HepG2 (cell line): ENCODE data around the gene SELENOS. TPM values are rescaled to one million over a fixed set of nuclear protein-coding genes. Genes with fewer than 3 reads are reported as not detected.

Experiments
- ATAC-seq: fragments of 200-7000 bp; cut with Tn5 transposase; 3 replicates; pipeline ENCODE4 v1.9.1; 2020; ENCODE audit warnings: mild to moderate bottlenecking, moderate library complexity
- BruUV-seq: library from RNA; stranded (reverse); fragments of 400-500 nt; replicated peaks from 2 replicates; lab custom pipeline; 2021; lab: Mats Ljungman, UMichigan
- CTCF ChIA-PET: fragments of 300-600 bp; formaldehyde crosslinking; extraction: SDS; loops from one replicate; lab custom pipeline; 2021; ENCODE audit warnings: low total read pairs, inconsistent platforms, low intra/inter-chr PET ratio; lab: Yijun Ruan, JAX
- POLR2A ChIA-PET: fragments of 350-600 bp; sonication (Branson Sonifier 250); formaldehyde crosslinking; loops from one replicate; lab custom pipeline; 2020; ENCODE audit warnings: antibody characterized with exemption, inconsistent platforms; lab: Yijun Ruan, JAX
- DNase-seq: peaks from one replicate; pipeline ENCODE4 v3.0.0-alpha.2; 2015; ENCODE audit warnings: low spot score
- FAIRE-seq: peaks from 3 replicates; lab custom pipeline; 2011; peaks lifted over from hg19 to GRCh38; lab: Jason Lieb, UNC
- H2AFZ ChIP-seq: one replicate; pipeline ENCODE4 v1.6.1; 2011; ENCODE audit warnings: low read length, inconsistent platforms
- H3K27ac ChIP-seq: fragments of 300-600 bp; 3 replicates; pipeline ENCODE4 v1.8.0; 2011; ENCODE audit warnings: mixed run types, mild to moderate bottlenecking, mixed read lengths, low read length, inconsistent platforms; ENCODE audit not compliant: insufficient read depth; ENCODE audit errors: extremely low read length
- H3K27me3 ChIP-seq, 2 experiments: fragments of 200-600 bp in 1 of 2; 2 replicates in 1 of 2; 3 replicates in 1 of 2; pipeline versions ENCODE4 v1.6.0 to v1.8.0; 2011; ENCODE audit warnings: low read length in 2 of 2, mild to moderate bottlenecking in 2 of 2, moderate library complexity in 2 of 2, inconsistent platforms in 1 of 2; ENCODE audit not compliant: insufficient read depth in 2 of 2, control insufficient read depth in 1 of 2
- H3K36me3 ChIP-seq, 2 experiments: fragments of 200-600 bp in 1 of 2; replicated peaks in 1 of 2; 2 replicates in 1 of 2; 3 replicates in 1 of 2; pipeline versions ENCODE4 v1.5.1 to v1.8.0; 2011; ENCODE audit warnings: low read length in 2 of 2, inconsistent platforms in 1 of 2; ENCODE audit not compliant: insufficient read depth in 2 of 2, control insufficient read depth in 1 of 2
- H3K4me1 ChIP-seq: 2 replicates; pipeline ENCODE4 v1.5.1; 2012; ENCODE audit warnings: low read length, inconsistent platforms; ENCODE audit not compliant: insufficient read depth
- H3K4me2 ChIP-seq: 2 replicates; pipeline ENCODE4 v1.6.0; 2011; ENCODE audit warnings: low read depth, low read length, inconsistent platforms
- H3K4me3 ChIP-seq, 3 experiments: fragments of 200-600 bp in 1 of 3; sonication (generic), shearing (Covaris generic) in 1 of 3; replicated peaks in 1 of 3; 2 replicates each; pipeline ENCODE4 v1.5.1; 2011 to 2016; ENCODE audit warnings: low read length in 3 of 3, inconsistent platforms in 2 of 3, low read depth in 2 of 3, mild to moderate bottlenecking in 2 of 3, control low read depth in 1 of 3, mixed read lengths in 1 of 3; ENCODE audit not compliant: insufficient read depth in 1 of 3
- H3K79me2 ChIP-seq: one replicate; pipeline ENCODE4 v1.6.1; 2011; ENCODE audit warnings: low read length, inconsistent platforms; ENCODE audit not compliant: insufficient read depth
- H3K9ac ChIP-seq: 2 replicates; pipeline ENCODE4 v1.6.0; 2011; ENCODE audit warnings: mild to moderate bottlenecking, low read depth, low read length, inconsistent platforms; ENCODE audit not compliant: insufficient read depth
- H3K9me3 ChIP-seq: 2 replicates; pipeline ENCODE4 v1.5.1; 2012; ENCODE audit warnings: mild to moderate bottlenecking, low read length
- H4K20me1 ChIP-seq: 2 replicates; pipeline ENCODE4 v1.6.0; 2011; ENCODE audit warnings: inconsistent platforms, mild to moderate bottlenecking, low read length, moderate library complexity; ENCODE audit not compliant: insufficient read depth
- AGO2 ChIP-seq: fragments of 200-400 bp; formaldehyde crosslinking; optimal IDR thresholded peaks from 2 replicates; pipeline ENCODE3; 2017; ENCODE audit warnings: mild to moderate bottlenecking, low read depth, low read length, moderate library complexity
- CBX1 ChIP-seq: IDR thresholded peaks from one replicate; pipeline ENCODE4 v1.6.1; 2016; ENCODE audit warnings: antibody characterized with exemption, low read depth
- SMAD9 ChIP-seq: sonication (generic); formaldehyde crosslinking; IDR thresholded peaks from 2 replicates; pipeline ENCODE4 v1.5.1; 2020; ENCODE audit warnings: mild to moderate bottlenecking, missing genetic modification reagents
- TMF1 ChIP-seq: sonication (generic); formaldehyde crosslinking; IDR thresholded peaks from 2 replicates; pipeline ENCODE4 v1.8.1; 2022; ENCODE audit warnings: low read depth, missing genetic modification reagents
- ZNF292 ChIP-seq: sonication (generic); formaldehyde crosslinking; IDR thresholded peaks from 2 replicates; pipeline ENCODE4 v1.8.1; 2022; ENCODE audit warnings: mild to moderate bottlenecking, low read depth, missing genetic modification reagents, borderline replicate concordance
- ZNF558 ChIP-seq: sonication (generic); formaldehyde crosslinking; IDR thresholded peaks from 2 replicates; pipeline ENCODE4 v1.9.0; 2022; ENCODE audit warnings: mild to moderate bottlenecking, missing genetic modification reagents, borderline replicate concordance
- ZNF709 ChIP-seq: sonication (generic); formaldehyde crosslinking; IDR thresholded peaks from 2 replicates; pipeline ENCODE4 v1.5.0; 2020; ENCODE audit warnings: mild to moderate bottlenecking, missing genetic modification reagents
- ZSCAN20 ChIP-seq: sonication (generic); formaldehyde crosslinking; IDR thresholded peaks from 2 replicates; pipeline ENCODE4 v1.4.0; 2020; ENCODE audit warnings: missing genetic modification reagents, mild to moderate bottlenecking, borderline replicate concordance
- WGBS: methylation state at CpG from one replicate; pipeline ENCODE4 v1.1.6; 2017; ENCODE audit warnings: low lambda C conversion rate; 5-methylcytosine and 5-hydroxymethylcytosine counted together
- in situ Hi-C: cut with HindIII; loops from 2 replicates; pipeline ENCODE4 v1.10.0; 2017; ENCODE audit warnings: low pct_unique_long_range_greater_than_20kb; ENCODE audit not compliant: extremely low pct_ligation_motif_present
- intact Hi-C: fragments of 100-400 bp; cut with micrococcal nuclease; formaldehyde crosslinking; loops from one replicate; pipeline ENCODE4 v1.10.0; 2022; ENCODE audit not compliant: unreplicated experiment
- polyA plus RNA-seq, 8 experiments: library from polyadenylated mRNA; depleted of rRNA in 3 of 8; stranded (reverse) in 7 of 8; unstranded in 1 of 8; fragments of >200 nt; fragmentation: Illumina TruSeq in 4 of 8; extraction: Trizol in 4 of 8; gene quantifications; 2 replicates each; pipeline versions ENCODE4 v1.2.1 to v1.2.3, GENCODE V29; 2011 to 2016; ENCODE audit warnings: low read depth in 4 of 8, missing spikeins in 1 of 8, mixed read lengths in 1 of 8; ENCODE audit not compliant: insufficient read depth in 1 of 8
- total RNA-seq, 5 experiments: library from RNA; depleted of rRNA; stranded (reverse); fragments of >200 nt; fragmentation: Illumina TruSeq; extraction: Trizol; gene quantifications; 2 replicates each; pipeline ENCODE4 v1.2.3, GENCODE V29; 2016; ENCODE audit warnings: low read depth in 1 of 5
- TF ChIP-seq, protein P1 (sequence below): sonication (generic); formaldehyde crosslinking; conservative IDR thresholded peaks from 2 replicates; pipeline ENCODE4 v1.4.0; 2020; ENCODE audit warnings: missing genetic modification reagents
- TF ChIP-seq, protein P2 (sequence below): sonication (generic); formaldehyde crosslinking; IDR thresholded peaks from 2 replicates; pipeline ENCODE4 v1.4.0; 2020; ENCODE audit warnings: mild to moderate bottlenecking, missing genetic modification reagents
- TF ChIP-seq, protein P3 (sequence below): sonication (generic); formaldehyde crosslinking; IDR thresholded peaks from 2 replicates; pipeline ENCODE4 v1.8.1; 2023; ENCODE audit warnings: mild to moderate bottlenecking, inconsistent platforms, moderate library complexity, missing genetic modification reagents, borderline replicate concordance

The SELENOS gene
- total and polyA plus RNA-seq, 2 of the 13 experiments (the other 11 are each of a cell fraction or from before 2014, with no cell fraction given) = 63.0 to 66.1 TPM

DNA sequence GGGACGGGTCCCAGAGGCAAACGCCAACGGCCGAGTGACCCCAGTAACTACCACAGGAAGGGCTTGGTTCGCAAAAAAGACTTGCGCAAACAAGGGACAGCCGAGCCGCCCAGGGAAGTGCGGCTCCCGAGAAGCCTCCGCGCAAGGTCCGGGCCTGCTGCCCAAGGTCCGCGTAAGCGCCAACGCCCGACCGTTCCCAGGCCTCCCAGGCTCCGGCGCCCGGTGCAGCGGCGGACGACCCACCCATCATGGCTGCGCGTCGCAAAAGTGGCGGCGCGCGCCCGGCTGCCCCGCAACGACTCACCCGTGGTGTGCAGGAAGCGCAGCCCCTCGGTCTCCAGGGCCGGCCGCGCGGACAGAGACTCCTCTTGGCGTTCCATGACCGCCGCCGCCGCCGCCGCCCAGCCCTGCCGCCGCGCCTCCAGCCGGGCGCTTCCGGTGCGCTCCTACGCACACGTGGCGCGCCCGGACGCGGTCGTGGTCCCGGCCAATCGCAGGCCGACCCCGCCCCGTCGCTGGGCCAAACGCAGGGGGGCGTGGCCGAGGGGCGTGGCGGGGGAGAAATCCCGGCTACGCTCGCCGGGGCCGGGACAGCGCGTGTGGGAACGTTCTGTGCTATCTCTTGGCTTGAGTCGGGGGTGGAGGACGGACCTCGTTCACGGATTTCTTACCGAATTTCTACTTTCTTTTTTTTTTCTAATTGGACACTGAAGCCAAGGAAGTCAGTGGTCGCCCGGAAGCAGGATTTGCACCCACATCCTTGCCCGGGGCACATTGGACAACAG is at the start of gene SELENOS (continued):
- TF ChIP-seq CBX1 (no peak), ZSCAN20 (CRISPR knock-in tag) (peak; percentile 89), TMF1 (CRISPR knock-in tag) (peak; percentile 87; the same call in 1 of the 2 replicates), ZNF709 (CRISPR knock-in tag) (no peak; the same call in 1 of the 2 replicates)

DNA sequence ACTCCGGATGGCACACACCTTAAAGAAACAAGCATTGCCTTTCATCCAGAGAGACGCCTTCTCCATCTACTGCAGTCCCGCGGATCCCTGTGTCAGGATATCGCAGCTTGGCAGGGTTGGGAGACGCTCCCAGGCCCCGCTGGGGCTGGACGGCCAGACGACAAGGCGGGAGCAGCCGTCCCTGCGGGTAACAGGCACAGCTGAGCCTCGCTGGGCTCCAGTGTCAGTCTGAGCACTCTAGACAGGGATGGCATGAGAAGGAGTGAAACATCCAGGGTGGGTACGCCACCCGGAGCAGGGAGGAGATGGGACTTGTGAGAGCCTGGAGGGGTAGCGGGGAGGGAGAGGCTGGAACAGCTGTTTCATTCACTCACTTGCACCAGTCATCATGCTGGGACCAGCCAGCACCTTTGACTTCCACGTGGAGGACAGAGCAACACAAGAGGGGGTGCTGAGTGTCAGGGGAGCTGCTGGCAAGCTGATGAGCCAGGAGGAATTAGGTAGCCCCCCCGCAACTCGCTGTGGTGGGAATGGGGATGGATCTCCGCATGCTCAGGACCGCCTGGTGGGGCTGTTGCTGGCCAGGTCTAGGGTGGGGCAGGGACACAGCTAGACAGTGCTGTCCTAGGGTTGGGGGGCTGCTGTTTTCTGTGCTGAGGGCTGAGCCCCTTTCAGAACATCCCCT is 49.3 kb upstream of the SELENOS start:
- no peak for FAIRE-seq

More for the DNA sequence above, 49.3 kb upstream of the SELENOS start:
- BruUV-seq = no TSS peak
- Histone ChIP-seq H3K4me1 (peaks cover 26% of the 10 kb centered on the region), H3K79me2 (no peaks in the 10 kb centered on the region), H3K9me3 (no peaks in the 10 kb centered on the region), H3K4me2 (no peak overlapping the region), H2AFZ (no peak overlapping the region), H3K4me3 (no peak overlapping the region), H3K27me3 (no peaks in the 10 kb centered on the region), H3K36me3 (peaks cover 28 to 77% of the 10 kb centered on the region in 2 experiments), H3K27ac (no peak overlapping the region), H3K9ac (no peak overlapping the region), H4K20me1 (no peaks in the 10 kb centered on the region)
- DNase-seq = no peak
- ChIA-PET POLR2A (no interaction called here), CTCF (no interaction called here)
- TF ChIP-seq, protein P1, sequence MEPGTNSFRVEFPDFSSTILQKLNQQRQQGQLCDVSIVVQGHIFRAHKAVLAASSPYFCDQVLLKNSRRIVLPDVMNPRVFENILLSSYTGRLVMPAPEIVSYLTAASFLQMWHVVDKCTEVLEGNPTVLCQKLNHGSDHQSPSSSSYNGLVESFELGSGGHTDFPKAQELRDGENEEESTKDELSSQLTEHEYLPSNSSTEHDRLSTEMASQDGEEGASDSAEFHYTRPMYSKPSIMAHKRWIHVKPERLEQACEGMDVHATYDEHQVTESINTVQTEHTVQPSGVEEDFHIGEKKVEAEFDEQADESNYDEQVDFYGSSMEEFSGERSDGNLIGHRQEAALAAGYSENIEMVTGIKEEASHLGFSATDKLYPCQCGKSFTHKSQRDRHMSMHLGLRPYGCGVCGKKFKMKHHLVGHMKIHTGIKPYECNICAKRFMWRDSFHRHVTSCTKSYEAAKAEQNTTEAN (CRISPR knock-in tag) = no peak
- TF ChIP-seq AGO2 (peak; percentile 68), SMAD9 (CRISPR knock-in tag) (no peak), ZNF292 (CRISPR knock-in tag) (no peak), ZNF558 (CRISPR knock-in tag) (no peak)
- TF ChIP-seq, protein P2, sequence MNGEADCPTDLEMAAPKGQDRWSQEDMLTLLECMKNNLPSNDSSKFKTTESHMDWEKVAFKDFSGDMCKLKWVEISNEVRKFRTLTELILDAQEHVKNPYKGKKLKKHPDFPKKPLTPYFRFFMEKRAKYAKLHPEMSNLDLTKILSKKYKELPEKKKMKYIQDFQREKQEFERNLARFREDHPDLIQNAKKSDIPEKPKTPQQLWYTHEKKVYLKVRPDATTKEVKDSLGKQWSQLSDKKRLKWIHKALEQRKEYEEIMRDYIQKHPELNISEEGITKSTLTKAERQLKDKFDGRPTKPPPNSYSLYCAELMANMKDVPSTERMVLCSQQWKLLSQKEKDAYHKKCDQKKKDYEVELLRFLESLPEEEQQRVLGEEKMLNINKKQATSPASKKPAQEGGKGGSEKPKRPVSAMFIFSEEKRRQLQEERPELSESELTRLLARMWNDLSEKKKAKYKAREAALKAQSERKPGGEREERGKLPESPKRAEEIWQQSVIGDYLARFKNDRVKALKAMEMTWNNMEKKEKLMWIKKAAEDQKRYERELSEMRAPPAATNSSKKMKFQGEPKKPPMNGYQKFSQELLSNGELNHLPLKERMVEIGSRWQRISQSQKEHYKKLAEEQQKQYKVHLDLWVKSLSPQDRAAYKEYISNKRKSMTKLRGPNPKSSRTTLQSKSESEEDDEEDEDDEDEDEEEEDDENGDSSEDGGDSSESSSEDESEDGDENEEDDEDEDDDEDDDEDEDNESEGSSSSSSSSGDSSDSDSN = no peak
- TF ChIP-seq, protein P3, sequence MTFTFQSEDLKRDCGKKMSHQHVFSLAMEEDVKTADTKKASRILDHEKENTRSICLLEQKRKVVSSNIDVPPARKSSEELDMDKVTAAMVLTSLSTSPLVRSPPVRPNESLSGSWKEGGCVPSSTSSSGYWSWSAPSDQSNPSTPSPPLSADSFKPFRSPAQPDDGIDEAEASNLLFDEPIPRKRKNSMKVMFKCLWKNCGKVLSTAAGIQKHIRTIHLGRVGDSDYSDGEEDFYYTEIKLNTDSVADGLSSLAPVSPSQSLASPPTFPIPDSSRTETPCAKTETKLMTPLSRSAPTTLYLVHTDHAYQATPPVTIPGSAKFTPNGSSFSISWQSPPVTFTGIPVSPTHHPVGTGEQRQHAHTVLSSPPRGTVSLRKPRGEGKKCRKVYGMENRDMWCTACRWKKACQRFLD = no peak
- WGBS = 95% methylated on average over 15 of the region's 21 CpGs
- intact Hi-C loops (no loop called here), in situ Hi-C loops (no loop called here)
- ATAC-seq = no peak
